Thyroid gland (tissue), 4 donors: Measurements from ENCODE around the gene SAMD5. TPM values are rescaled to one million over a fixed set of nuclear protein-coding genes. Genes with fewer than 3 reads are reported as not detected.

Source experiments
- DNase-seq, 2 donors: peaks; one replicate each; pipeline ENCODE4 v3.0.0-alpha.2; 2019
- H3K27ac ChIP-seq, 3 donors: fragments of 200-600 bp; sonication (generic); 1 replicate in 2 of 3; 2 replicates in 1 of 3; pipeline ENCODE4 v1.5.1; 2016 to 2019; ENCODE audit warnings: mild to moderate bottlenecking in 1 of 3, moderate library complexity in 1 of 3
- H3K27me3 ChIP-seq: fragments of 200-600 bp; sonication (generic); one replicate; pipeline ENCODE4 v1.5.1; 2019
- H3K36me3 ChIP-seq, 2 donors: fragments of 200-600 bp; sonication (generic); one replicate each; pipeline ENCODE4 v1.5.1; 2016 to 2019
- H3K4me1 ChIP-seq, 2 donors: fragments of 200-600 bp; sonication (generic); one replicate each; pipeline ENCODE4 v1.5.1; 2017 to 2019
- H3K4me3 ChIP-seq, 3 donors: fragments of 200-600 bp; sonication (generic); replicated peaks in 1 of 3; 1 replicate in 2 of 3; 2 replicates in 1 of 3; pipeline ENCODE4 v1.5.1; 2016; ENCODE audit warnings: mild to moderate bottlenecking in 1 of 3
- H3K9me3 ChIP-seq: fragments of 200-600 bp; sonication (generic); one replicate; pipeline ENCODE4 v1.5.1; 2017
- CTCF ChIP-seq, 6 experiments: fragments of 200-600 bp in 3 of 6; fragments of 450-650 bp in 3 of 6; sonication (generic) in 3 of 6; IDR thresholded peaks; one replicate each; pipeline ENCODE4 v1.5.1; 2016 to 2019; ENCODE audit warnings: antibody characterized with exemption in 6 of 6, mild to moderate bottlenecking in 2 of 6, inconsistent platforms in 1 of 6, moderate library complexity in 1 of 6
- POLR2A ChIP-seq, 2 donors: fragments of 450-650 bp; IDR thresholded peaks; one replicate each; pipeline ENCODE4 v1.6.1; 2017; ENCODE audit warnings: antibody characterized with exemption in 2 of 2, mild to moderate bottlenecking in 2 of 2, moderate library complexity in 1 of 2
- WGBS, 2 donors: methylation state at CpG; one replicate each; pipeline ENCODE4 v1.1.5; 2017; 5-methylcytosine and 5-hydroxymethylcytosine counted together
- intact Hi-C: fragments of 100-400 bp; cut with DNase I; formaldehyde crosslinking; loops from one replicate; pipeline ENCODE4 v1.15.1; 2023
- total RNA-seq, 4 donors: library from RNA; depleted of rRNA; stranded (reverse); fragments of >200 nt; gene quantifications; one replicate each; pipeline ENCODE4 v1.2.3, GENCODE V29; 2016

Gene SAMD5
- total RNA-seq, 4 donors from 2014 or later, result 2.0 to 8.9 (median 5.2) TPM

GRCh38 chr6:147589739-147590250 lies 81.3 kb downstream of the SAMD5 start:
- DNase-seq, result no peak
- H3K27me3 ChIP-seq, result no peaks in the 10 kb centered on the region
- H3K4me1 ChIP-seq, result peaks cover 0 to 8% of the 10 kb centered on the region in 2 donors
- H3K36me3 ChIP-seq, result no peaks in the 10 kb centered on the region
- H3K27ac ChIP-seq, result no peak overlapping the region
- intact Hi-C loops, result no loop called here
- H3K9me3 ChIP-seq, result no peaks in the 10 kb centered on the region
- no peak overlapping the region for H3K4me3 ChIP-seq
- WGBS, 2 donors, result 0 to 87% methylated on average over 1 of the region's 1 CpG
- TF ChIP-seq POLR2A (IDR thresholded peaks at IDR 0.05) (no peak), CTCF (IDR thresholded peaks at IDR 0.05) (no peak)

- Histone ChIP-seq H3K36me3 (no peaks in the 10 kb centered on the region), H3K4me3 (no peak overlapping the region), H3K27ac (no peak overlapping the region), H3K27me3 (no peaks in the 10 kb centered on the region), H3K9me3 (no peaks in the 10 kb centered on the region), H3K4me1 (no peaks in the 10 kb centered on the region)
- intact Hi-C loops, result no loop called here
- no peak for DNase-seq
- WGBS, 2 donors, result 83% methylated on average over 3 of the region's 3 CpGs
- no peak for TF ChIP-seq CTCF (IDR thresholded peaks at IDR 0.05)
- TF ChIP-seq POLR2A (IDR thresholded peaks at IDR 0.05), result no peak
These were observed 87.5 kb downstream of the SAMD5 start for GRCh38 chr6:147595961-147596360.

- Histone ChIP-seq H3K9me3 (no peaks in the 10 kb centered on the region), H3K4me1 (no peaks in the 10 kb centered on the region), H3K36me3 (no peaks in the 10 kb centered on the region), H3K27ac (no peak overlapping the region), H3K27me3 (no peaks in the 10 kb centered on the region), H3K4me3 (no peak overlapping the region)
- DNase-seq, result peak in 1 of 2 donors; percentile 35
- intact Hi-C loops, result no loop called here
- TF ChIP-seq POLR2A (IDR thresholded peaks at IDR 0.05), result no peak
- 83 to 86% methylated on average over 2 of the region's 2 CpGs for WGBS, 2 donors
These were observed 95.0 kb downstream of the SAMD5 start for GRCh38 chr6:147603392-147604081.

- Histone ChIP-seq H3K4me3 (no peak overlapping the region), H3K9me3 (no peaks in the 10 kb centered on the region), H3K27ac (no peak overlapping the region), H3K4me1 (no peaks in the 10 kb centered on the region), H3K36me3 (no peaks in the 10 kb centered on the region), H3K27me3 (no peaks in the 10 kb centered on the region)
- intact Hi-C loops, result no loop called here
- 54 to 74% methylated on average over 4 of the region's 4 CpGs for WGBS, 2 donors
- TF ChIP-seq CTCF (IDR thresholded peaks at IDR 0.05), result no peak
- DNase-seq, result peak in 1 of 2 donors; percentile 9
These were observed 95.9 kb downstream of the SAMD5 start for GRCh38 chr6:147604373-147604772.

- no peak for DNase-seq
- intact Hi-C loops, result no loop called here
- TF ChIP-seq POLR2A (IDR thresholded peaks at IDR 0.05) (no peak), CTCF (IDR thresholded peaks at IDR 0.05) (no peak)
- no peaks in the 10 kb centered on the region for H3K4me1 ChIP-seq
- no peak overlapping the region for H3K4me3 ChIP-seq
- H3K9me3 ChIP-seq, result no peaks in the 10 kb centered on the region
- H3K27me3 ChIP-seq, result no peaks in the 10 kb centered on the region
- no peaks in the 10 kb centered on the region for H3K36me3 ChIP-seq
- no peak overlapping the region for H3K27ac ChIP-seq
- 95 to 97% methylated on average over 5 of the region's 5 CpGs for WGBS, 2 donors
These were observed 103.5 kb downstream of the SAMD5 start for GRCh38 chr6:147611992-147612391.
